HepG2 (cell line): Measurements from ENCODE around the gene THOC6. TPM values are rescaled to one million over a fixed set of nuclear protein-coding genes. Genes with fewer than 3 reads are reported as not detected.

Experiments used
- AGO2 ChIP-seq: fragments of 200-400 bp; formaldehyde crosslinking; optimal IDR thresholded peaks from 2 replicates; pipeline ENCODE3; 2017; ENCODE audit warnings: mild to moderate bottlenecking, low read depth, low read length, moderate library complexity
- ARID2 ChIP-seq: sonication (generic); formaldehyde crosslinking; IDR thresholded peaks from 2 replicates; pipeline ENCODE4 v1.8.1; 2022; ENCODE audit warnings: mild to moderate bottlenecking, missing genetic modification reagents, borderline replicate concordance
- MZF1 ChIP-seq: sonication (generic); formaldehyde crosslinking; IDR thresholded peaks from 2 replicates; pipeline ENCODE4 v1.8.1; 2023; ENCODE audit warnings: mild to moderate bottlenecking, missing genetic modification reagents, borderline replicate concordance
- TMF1 ChIP-seq: sonication (generic); formaldehyde crosslinking; IDR thresholded peaks from 2 replicates; pipeline ENCODE4 v1.8.1; 2022; ENCODE audit warnings: low read depth, missing genetic modification reagents
- TRIM22 ChIP-seq: fragments of 450-650 bp; IDR thresholded peaks from 2 replicates; pipeline ENCODE4 v1.6.1; 2017
- ZBTB20 ChIP-seq: sonication (generic); formaldehyde crosslinking; IDR thresholded peaks from 2 replicates; pipeline ENCODE4 v1.8.1; 2023; ENCODE audit warnings: missing genetic modification reagents, low read depth, mild to moderate bottlenecking, borderline replicate concordance
- ZBTB46 ChIP-seq: sonication (generic); formaldehyde crosslinking; IDR thresholded peaks from 2 replicates; pipeline ENCODE4 v1.4.0; 2020; ENCODE audit warnings: mild to moderate bottlenecking, missing genetic modification reagents, borderline replicate concordance
- ZNF263 ChIP-seq: sonication (generic); formaldehyde crosslinking; IDR thresholded peaks from 2 replicates; pipeline ENCODE4 v1.4.0; 2020; ENCODE audit warnings: missing genetic modification reagents
- ZNF407 ChIP-seq: sonication (generic); formaldehyde crosslinking; IDR thresholded peaks from one replicate; pipeline ENCODE4 v1.5.1; 2020; ENCODE audit warnings: mild to moderate bottlenecking, missing genetic modification reagents; ENCODE audit errors: not compliant biosample characterization
- ZNF430 ChIP-seq: sonication (generic); formaldehyde crosslinking; IDR thresholded peaks from 2 replicates; pipeline ENCODE4 v1.9.0; 2021; ENCODE audit warnings: mild to moderate bottlenecking, missing genetic modification reagents
- ZNF687 ChIP-seq: sonication (generic); formaldehyde crosslinking; IDR thresholded peaks from 2 replicates; pipeline ENCODE4 v1.5.1; 2020; ENCODE audit warnings: mild to moderate bottlenecking, missing genetic modification reagents, moderate library complexity
- ZNF777 ChIP-seq: sonication (generic); formaldehyde crosslinking; IDR thresholded peaks from 2 replicates; pipeline ENCODE4 v1.4.0; 2020; ENCODE audit warnings: missing genetic modification reagents
- polyA plus RNA-seq, 8 experiments: library from polyadenylated mRNA; depleted of rRNA in 3 of 8; stranded (reverse) in 7 of 8; unstranded in 1 of 8; fragments of >200 nt; fragmentation: Illumina TruSeq in 4 of 8; extraction: Trizol in 4 of 8; gene quantifications; 2 replicates each; pipeline versions ENCODE4 v1.2.1 to v1.2.3, GENCODE V29; 2011 to 2016; ENCODE audit warnings: low read depth in 4 of 8, missing spikeins in 1 of 8, mixed read lengths in 1 of 8; ENCODE audit not compliant: insufficient read depth in 1 of 8
- total RNA-seq, 5 experiments: library from RNA; depleted of rRNA; stranded (reverse); fragments of >200 nt; fragmentation: Illumina TruSeq; extraction: Trizol; gene quantifications; 2 replicates each; pipeline ENCODE4 v1.2.3, GENCODE V29; 2016; ENCODE audit warnings: low read depth in 1 of 5

Gene THOC6
- total and polyA plus RNA-seq, 2 of the 13 experiments (the other 11 are each of a cell fraction or from before 2014, with no cell fraction given), result 32.1 to 37.0 TPM

GRCh38 chr16:2979669-2980226, 44.1 kb upstream of the THOC6 start (continued):
- TF ChIP-seq ZNF407 (CRISPR knock-in tag) (peak; percentile 5), ZBTB46 (no peak), ARID2 (0 out of 2 replicates have a peak, but pooled peaks have one; percentile 2), MZF1 (CRISPR knock-in tag) (no peak), ZNF263 (0 out of 2 replicates have a peak, but pooled peaks have one; percentile 1), ZNF430 (CRISPR knock-in tag) (no peak), TRIM22 (no peak), ZNF687 (CRISPR knock-in tag) (0 out of 2 replicates have a peak, but pooled peaks have one; percentile 1), TMF1 (CRISPR knock-in tag) (0 out of 2 replicates have a peak, but pooled peaks have one; percentile 13), AGO2 (peak; percentile 29), ZBTB20 (CRISPR knock-in tag) (no peak), ZNF777 (CRISPR knock-in tag) (0 out of 2 replicates have a peak, but pooled peaks have one; percentile 3)
